ENCODE results near the gene PPP1R27. TPM values are rescaled to one million over a fixed set of nuclear protein-coding genes. Genes with fewer than 3 reads are reported as not detected.
A peak's percentile ranks its signal among the peaks of the same experiment; 100 is the strongest.

PPP1R27 gene
- total RNA-seq, 1 donor from 2014 or later, result not detected

- H3K4me2 ChIP-seq (ENCODE audit: low read length), result no peak overlapping the region
- no peak overlapping the region for H2AFZ ChIP-seq (ENCODE audit: low read depth, low read length)
- H4K20me1 ChIP-seq (ENCODE audit: insufficient read depth, low read length), result no peaks in the 10 kb centered on the region
- H3K36me3 ChIP-seq (ENCODE audit: insufficient read depth, low read length), result no peaks in the 10 kb centered on the region
- H3K27me3 ChIP-seq (ENCODE audit: insufficient read depth, low read length), result peaks cover 16% of the 10 kb centered on the region
- no peaks in the 10 kb centered on the region for H3K4me1 Mint-ChIP-seq (ENCODE audit: low read depth, unreplicated experiment)
- FAIRE-seq (no peak), DNase-seq (ENCODE audit: low read depth) (no peak)
- peaks cover 2% of the 10 kb centered on the region for H3K9me3 ChIP-seq (ENCODE audit: insufficient read depth, low read depth, low read length)
- no peak for TF ChIP-seq EZH2 (IDR thresholded peaks at IDR 0.05; ENCODE audit: insufficient read depth, low read length)
- TF ChIP-seq CTCF (IDR thresholded peaks at IDR 0.05; ENCODE audit: insufficient read depth, low read depth, low read length), result no peak
- H3K9me3 Mint-ChIP-seq (ENCODE audit: unreplicated experiment), result peaks cover 6% of the 10 kb centered on the region
- peaks cover 22% of the 10 kb centered on the region for H3K27me3 Mint-ChIP-seq (ENCODE audit: low read depth, unreplicated experiment)
- no peak overlapping the region for H3K9ac ChIP-seq (ENCODE audit: low read length)
- H3K4me3 ChIP-seq (ENCODE audit: insufficient read depth, low read depth, low read length), result no peak overlapping the region
- no peaks in the 10 kb centered on the region for H3K36me3 Mint-ChIP-seq (ENCODE audit: low read depth, unreplicated experiment)
- H3K27ac ChIP-seq (ENCODE audit: low read depth, low read length), result no peak overlapping the region
- H3K79me2 ChIP-seq (ENCODE audit: insufficient read depth, low read length), result no peaks in the 10 kb centered on the region
- no peak overlapping the region for H3K27ac Mint-ChIP-seq (ENCODE audit: unreplicated experiment)
- no peak overlapping the region for H3K4me3 Mint-ChIP-seq (ENCODE audit: unreplicated experiment)
- no peaks in the 10 kb centered on the region for H3K4me1 ChIP-seq (ENCODE audit: insufficient read depth, low read length)
Measured at GRCh38 chr17:81810476-81810875, 24.4 kb downstream of the PPP1R27 start.

- H3K27me3 ChIP-seq (ENCODE audit: insufficient read depth, low read length), result peaks cover 20% of the 10 kb centered on the region
- peaks cover 6% of the 10 kb centered on the region for H3K9me3 Mint-ChIP-seq (ENCODE audit: unreplicated experiment)
- no peak for DNase-seq (ENCODE audit: low read depth)
- H3K27me3 Mint-ChIP-seq (ENCODE audit: low read depth, unreplicated experiment), result peaks cover 25% of the 10 kb centered on the region
- no peak overlapping the region for H3K4me3 Mint-ChIP-seq (ENCODE audit: unreplicated experiment)
- H3K36me3 Mint-ChIP-seq (ENCODE audit: low read depth, unreplicated experiment), result no peaks in the 10 kb centered on the region
- peak overlapping the region; percentile 69 for H3K27ac Mint-ChIP-seq (ENCODE audit: unreplicated experiment)
- H3K4me2 ChIP-seq (ENCODE audit: low read length), result no peak overlapping the region
- no peaks in the 10 kb centered on the region for H3K4me1 Mint-ChIP-seq (ENCODE audit: low read depth, unreplicated experiment)
- no peak for FAIRE-seq
- H3K4me3 ChIP-seq (ENCODE audit: insufficient read depth, low read depth, low read length), result no peak overlapping the region
- no peaks in the 10 kb centered on the region for H3K36me3 ChIP-seq (ENCODE audit: insufficient read depth, low read length)
- no peaks in the 10 kb centered on the region for H3K4me1 ChIP-seq (ENCODE audit: insufficient read depth, low read length)
- H3K9ac ChIP-seq (ENCODE audit: low read length), result no peak overlapping the region
- H4K20me1 ChIP-seq (ENCODE audit: insufficient read depth, low read length), result no peaks in the 10 kb centered on the region
- no peak overlapping the region for H3K27ac ChIP-seq (ENCODE audit: low read depth, low read length)
- TF ChIP-seq CTCF (IDR thresholded peaks at IDR 0.05; ENCODE audit: insufficient read depth, low read depth, low read length) (no peak), EZH2 (IDR thresholded peaks at IDR 0.05; ENCODE audit: insufficient read depth, low read length) (no peak)
- peaks cover 2% of the 10 kb centered on the region for H3K9me3 ChIP-seq (ENCODE audit: insufficient read depth, low read depth, low read length)
- no peak overlapping the region for H2AFZ ChIP-seq (ENCODE audit: low read depth, low read length)
- no peaks in the 10 kb centered on the region for H3K79me2 ChIP-seq (ENCODE audit: insufficient read depth, low read length)
Measured at GRCh38 chr17:81809556-81809998, 25.3 kb downstream of the PPP1R27 start.

- H3K9me3 Mint-ChIP-seq (ENCODE audit: unreplicated experiment), result peaks cover 6% of the 10 kb centered on the region
- H3K4me1 Mint-ChIP-seq (ENCODE audit: low read depth, unreplicated experiment), result no peaks in the 10 kb centered on the region
- no peaks in the 10 kb centered on the region for H3K36me3 Mint-ChIP-seq (ENCODE audit: low read depth, unreplicated experiment)
- FAIRE-seq, result no peak
- DNase-seq (ENCODE audit: low read depth), result no peak
- H3K27me3 ChIP-seq (ENCODE audit: insufficient read depth, low read length), result peaks cover 20% of the 10 kb centered on the region
- H3K9ac ChIP-seq (ENCODE audit: low read length), result no peak overlapping the region
- H3K9me3 ChIP-seq (ENCODE audit: insufficient read depth, low read depth, low read length), result peaks cover 2% of the 10 kb centered on the region
- H3K27ac Mint-ChIP-seq (ENCODE audit: unreplicated experiment), result peak overlapping the region; percentile 69
- no peak overlapping the region for H3K4me3 Mint-ChIP-seq (ENCODE audit: unreplicated experiment)
- no peak overlapping the region for H3K4me2 ChIP-seq (ENCODE audit: low read length)
- no peaks in the 10 kb centered on the region for H3K36me3 ChIP-seq (ENCODE audit: insufficient read depth, low read length)
- H3K27me3 Mint-ChIP-seq (ENCODE audit: low read depth, unreplicated experiment), result peaks cover 25% of the 10 kb centered on the region
- H3K4me1 ChIP-seq (ENCODE audit: insufficient read depth, low read length), result no peaks in the 10 kb centered on the region
- no peaks in the 10 kb centered on the region for H4K20me1 ChIP-seq (ENCODE audit: insufficient read depth, low read length)
- H3K27ac ChIP-seq (ENCODE audit: low read depth, low read length), result no peak overlapping the region
- H2AFZ ChIP-seq (ENCODE audit: low read depth, low read length), result no peak overlapping the region
- TF ChIP-seq EZH2 (IDR thresholded peaks at IDR 0.05; ENCODE audit: insufficient read depth, low read length) (no peak), CTCF (IDR thresholded peaks at IDR 0.05; ENCODE audit: insufficient read depth, low read depth, low read length) (no peak)
- no peaks in the 10 kb centered on the region for H3K79me2 ChIP-seq (ENCODE audit: insufficient read depth, low read length)
- no peak overlapping the region for H3K4me3 ChIP-seq (ENCODE audit: insufficient read depth, low read depth, low read length)
Measured at GRCh38 chr17:81808778-81809555, 25.9 kb downstream of the PPP1R27 start.
